Sigmoid colon (tissue), 7 donors: ENCODE measurements around the gene TAOK1. TPM values are rescaled to one million over a fixed set of nuclear protein-coding genes. Genes with fewer than 3 reads are reported as not detected.

Experiments
- DNase-seq: peaks from one replicate; pipeline ENCODE4 v3.0.0-alpha.2; 2019
- H3K27ac ChIP-seq, 4 donors: fragments of 200-600 bp; sonication (generic); one replicate each; pipeline ENCODE4 v1.5.1; 2016 to 2019; ENCODE audit warnings: mild to moderate bottlenecking in 1 of 4
- H3K27me3 ChIP-seq, 3 donors: fragments of 200-600 bp; sonication (generic); one replicate each; pipeline ENCODE4 v1.5.1; 2019; ENCODE audit warnings: mild to moderate bottlenecking in 1 of 3
- H3K36me3 ChIP-seq, 4 donors: fragments of 200-600 bp; sonication (generic); one replicate each; pipeline ENCODE4 v1.5.1; 2016 to 2019
- H3K4me1 ChIP-seq, 4 donors: fragments of 200-600 bp; sonication (generic); one replicate each; pipeline ENCODE4 v1.5.1; 2017 to 2019
- H3K4me3 ChIP-seq, 4 donors: fragments of 200-600 bp; sonication (generic); one replicate each; pipeline ENCODE4 v1.5.1; 2017 to 2019; ENCODE audit warnings: mild to moderate bottlenecking in 2 of 4, moderate library complexity in 1 of 4
- H3K9me3 ChIP-seq, 4 donors: fragments of 200-600 bp in 3 of 4; sonication (generic) in 3 of 4; one replicate each; pipeline versions ENCODE4 v1.5.1 to v1.6.1; 2013 to 2019
- EP300 ChIP-seq, 4 donors: sonication (generic); formaldehyde crosslinking; IDR thresholded peaks; one replicate each; pipeline ENCODE4 v1.6.1; 2017; ENCODE audit warnings: antibody characterized with exemption in 4 of 4
- POLR2A ChIP-seq, 2 donors: fragments of 450-650 bp; IDR thresholded peaks; one replicate each; pipeline ENCODE4 v1.6.1; 2016; ENCODE audit warnings: antibody characterized with exemption in 2 of 2, mild to moderate bottlenecking in 2 of 2, moderate library complexity in 2 of 2
- POLR2AphosphoS5 ChIP-seq, 4 donors: sonication (generic); formaldehyde crosslinking; IDR thresholded peaks; one replicate each; pipeline ENCODE4 v1.6.1; 2017; ENCODE audit warnings: antibody characterized with exemption in 4 of 4
- WGBS, 2 donors: extraction: QIAGEN DNeasy Blood & Tissue Kit; methylation state at CpG; one replicate each; pipeline ENCODE4 v1.1.7; 2013; 5-methylcytosine and 5-hydroxymethylcytosine counted together
- intact Hi-C: fragments of 100-400 bp; cut with DNase I; formaldehyde crosslinking; loops from one replicate; pipeline ENCODE4 v1.15.1; 2023
- polyA plus RNA-seq, 3 donors: library from polyadenylated mRNA; stranded (reverse); fragments of 200-250 nt; gene quantifications; one replicate each; pipeline ENCODE4 v1.2.3, GENCODE V29; 2013
- total RNA-seq, 4 donors: library from RNA; depleted of rRNA; stranded (reverse); fragments of >200 nt; gene quantifications; one replicate each; pipeline ENCODE4 v1.1.0, GENCODE V29; 2016
- TF ChIP-seq, protein P1 (sequence below), 4 experiments: fragments of 450-650 bp in 3 of 4; fragments of 200-600 bp in 1 of 4; IDR thresholded peaks; one replicate each; pipeline ENCODE4 v1.5.1; 2016 to 2019; ENCODE audit warnings: antibody characterized with exemption in 4 of 4, mild to moderate bottlenecking in 3 of 4, moderate library complexity in 2 of 4
- donor health status: healthy with polysubstance abuse.
- donor health status: Bipolar disorder and iron deficiency.
- donor health status: healthy.

TAOK1 gene
- total and polyA plus RNA-seq, 7 donors = 3.6 to 65.4 (median 46.3) TPM

DNA sequence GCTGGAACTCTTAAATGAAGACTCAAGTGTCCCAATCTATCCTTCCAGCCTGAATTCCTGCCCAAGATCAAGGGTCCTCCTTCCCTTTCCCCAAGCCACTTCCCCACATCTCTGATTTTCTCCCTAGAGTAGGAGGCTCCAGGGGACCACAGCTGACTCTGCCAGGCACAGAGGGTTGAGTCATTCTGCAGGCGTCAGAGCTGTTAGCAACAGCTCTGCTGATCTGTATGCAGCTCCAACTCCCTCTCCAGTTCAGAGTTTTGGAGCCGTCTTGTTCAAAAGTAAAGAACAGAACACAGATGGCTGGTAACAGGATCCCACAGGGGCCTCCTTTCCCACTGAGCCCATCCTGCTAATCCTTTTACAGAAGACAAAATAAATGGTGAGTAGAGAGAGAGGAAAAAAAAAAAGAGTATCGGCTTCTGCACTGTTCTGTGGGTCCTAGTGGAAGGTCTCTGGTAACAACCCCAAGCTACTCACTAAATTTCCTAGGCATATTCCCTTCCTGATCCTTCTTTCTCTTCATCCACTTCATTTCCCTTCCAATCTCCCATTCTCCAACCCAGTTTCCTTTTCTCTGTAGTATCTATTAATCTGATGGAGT lies 13.4 kb upstream of the TAOK1 start:
- no peaks in the 10 kb centered on the region for H3K27me3 ChIP-seq
- no peaks in the 10 kb centered on the region for H3K36me3 ChIP-seq
- 74 to 89% methylated on average over 3 of the region's 3 CpGs for WGBS, 2 donors
- peak; percentile 73 for DNase-seq
- no peaks in the 10 kb centered on the region for H3K9me3 ChIP-seq
- no peak overlapping the region for H3K4me3 ChIP-seq
- H3K27ac ChIP-seq = peak overlapping the region in 2 of 4 donors; percentile 40 to 42
- no peak for TF ChIP-seq POLR2AphosphoS5 (IDR thresholded peaks at IDR 0.05)
- TF ChIP-seq EP300 (IDR thresholded peaks at IDR 0.05) = no peak
- TF ChIP-seq, protein P1, sequence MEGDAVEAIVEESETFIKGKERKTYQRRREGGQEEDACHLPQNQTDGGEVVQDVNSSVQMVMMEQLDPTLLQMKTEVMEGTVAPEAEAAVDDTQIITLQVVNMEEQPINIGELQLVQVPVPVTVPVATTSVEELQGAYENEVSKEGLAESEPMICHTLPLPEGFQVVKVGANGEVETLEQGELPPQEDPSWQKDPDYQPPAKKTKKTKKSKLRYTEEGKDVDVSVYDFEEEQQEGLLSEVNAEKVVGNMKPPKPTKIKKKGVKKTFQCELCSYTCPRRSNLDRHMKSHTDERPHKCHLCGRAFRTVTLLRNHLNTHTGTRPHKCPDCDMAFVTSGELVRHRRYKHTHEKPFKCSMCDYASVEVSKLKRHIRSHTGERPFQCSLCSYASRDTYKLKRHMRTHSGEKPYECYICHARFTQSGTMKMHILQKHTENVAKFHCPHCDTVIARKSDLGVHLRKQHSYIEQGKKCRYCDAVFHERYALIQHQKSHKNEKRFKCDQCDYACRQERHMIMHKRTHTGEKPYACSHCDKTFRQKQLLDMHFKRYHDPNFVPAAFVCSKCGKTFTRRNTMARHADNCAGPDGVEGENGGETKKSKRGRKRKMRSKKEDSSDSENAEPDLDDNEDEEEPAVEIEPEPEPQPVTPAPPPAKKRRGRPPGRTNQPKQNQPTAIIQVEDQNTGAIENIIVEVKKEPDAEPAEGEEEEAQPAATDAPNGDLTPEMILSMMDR (IDR thresholded peaks at IDR 0.05) = no peak
- no peak for TF ChIP-seq POLR2A (IDR thresholded peaks at IDR 0.05)
- peaks cover 0 to 8% (median 0%) of the 10 kb centered on the region in 4 donors for H3K4me1 ChIP-seq
- intact Hi-C loops = no loop called here

DNA sequence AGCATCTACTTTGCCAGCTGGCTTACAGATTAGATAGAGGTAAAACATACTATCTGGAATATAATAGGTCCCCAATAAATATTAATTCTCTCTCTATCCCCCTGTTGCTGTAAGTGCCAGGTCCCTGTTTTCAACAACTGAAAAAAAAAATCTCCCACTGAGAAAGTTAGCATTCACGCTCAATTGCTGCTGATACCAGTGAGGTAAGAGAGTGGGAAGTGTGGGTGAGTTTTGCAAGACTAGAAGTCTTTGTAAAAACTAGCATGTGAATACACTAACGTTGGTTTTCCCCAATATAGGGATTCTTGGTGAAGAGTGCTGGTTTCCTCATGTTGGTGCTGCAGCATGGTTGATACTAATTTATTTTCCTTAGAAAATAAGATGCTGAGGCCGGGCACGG lies 11.7 kb upstream of the TAOK1 start:
- Histone ChIP-seq H3K36me3 (no peaks in the 10 kb centered on the region), H3K4me1 (peaks cover 0 to 8% (median 0%) of the 10 kb centered on the region in 4 donors), H3K27ac (no peak overlapping the region), H3K4me3 (no peak overlapping the region), H3K27me3 (no peaks in the 10 kb centered on the region), H3K9me3 (no peaks in the 10 kb centered on the region)
- intact Hi-C loops = no loop called here
- no peak for DNase-seq
- TF ChIP-seq, protein P1 (IDR thresholded peaks at IDR 0.05) = no peak
- TF ChIP-seq EP300 (IDR thresholded peaks at IDR 0.05) = no peak
- TF ChIP-seq POLR2AphosphoS5 (IDR thresholded peaks at IDR 0.05) = no peak
- TF ChIP-seq POLR2A (IDR thresholded peaks at IDR 0.05) = no peak
- 67 to 86% methylated on average over 4 of the region's 4 CpGs for WGBS, 2 donors

DNA sequence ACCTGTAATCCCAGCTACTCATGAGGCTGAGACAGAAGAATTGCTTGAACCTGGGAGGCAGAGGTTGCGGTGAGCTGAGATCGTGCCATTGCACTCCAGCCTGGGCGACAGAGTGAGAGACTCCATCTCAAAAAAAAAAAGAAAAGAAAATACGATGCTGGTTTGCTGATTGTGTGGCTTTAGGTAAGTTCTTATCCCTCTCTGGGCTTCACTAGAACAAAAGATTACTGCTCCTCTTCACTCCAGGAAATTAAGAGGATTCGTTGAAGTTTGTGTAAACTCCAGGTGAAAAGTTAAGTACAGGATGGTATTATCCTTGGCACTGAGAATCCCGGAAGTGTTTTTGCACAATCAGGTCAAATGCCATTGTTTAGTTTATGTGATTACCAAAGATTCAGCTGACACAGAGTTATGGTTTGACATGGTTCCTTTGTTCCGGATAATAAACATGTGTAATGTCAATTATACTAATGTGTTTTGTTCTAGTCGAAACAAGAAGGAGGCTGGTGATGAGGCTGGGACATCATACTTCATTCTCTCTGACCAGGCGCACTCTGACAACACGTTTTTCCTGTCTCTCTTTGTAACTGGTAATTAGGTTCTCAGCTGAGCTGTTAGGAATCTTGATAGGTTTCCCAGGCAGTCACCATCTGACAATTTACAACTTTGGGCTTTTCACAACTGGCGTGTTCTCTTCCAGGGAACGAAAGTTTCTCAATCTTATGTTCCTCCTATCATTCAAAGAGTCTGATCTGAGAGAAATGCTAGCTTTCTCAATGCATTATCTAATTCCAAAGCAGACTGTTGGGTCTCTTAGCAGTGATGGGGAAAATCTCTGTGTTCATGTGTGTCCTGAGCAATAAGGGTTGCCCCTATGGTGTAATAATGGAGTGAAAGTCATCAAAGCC lies 10.8 kb upstream of the TAOK1 start:
- Histone ChIP-seq H3K27me3 (no peaks in the 10 kb centered on the region), H3K9me3 (no peaks in the 10 kb centered on the region), H3K36me3 (no peaks in the 10 kb centered on the region), H3K4me3 (no peak overlapping the region), H3K27ac (peak overlapping the region in 1 of 4 donors; percentile 9), H3K4me1 (peaks cover 0 to 8% (median 0%) of the 10 kb centered on the region in 4 donors)
- TF ChIP-seq, protein P1 (IDR thresholded peaks at IDR 0.05) = no peak
- TF ChIP-seq POLR2AphosphoS5 (IDR thresholded peaks at IDR 0.05) (no peak), EP300 (IDR thresholded peaks at IDR 0.05) (no peak), POLR2A (IDR thresholded peaks at IDR 0.05) (no peak)
- WGBS, 2 donors = 15 to 61% methylated on average over 12 of the region's 12 CpGs
- intact Hi-C loops = no loop called here
- no peak for DNase-seq

DNA sequence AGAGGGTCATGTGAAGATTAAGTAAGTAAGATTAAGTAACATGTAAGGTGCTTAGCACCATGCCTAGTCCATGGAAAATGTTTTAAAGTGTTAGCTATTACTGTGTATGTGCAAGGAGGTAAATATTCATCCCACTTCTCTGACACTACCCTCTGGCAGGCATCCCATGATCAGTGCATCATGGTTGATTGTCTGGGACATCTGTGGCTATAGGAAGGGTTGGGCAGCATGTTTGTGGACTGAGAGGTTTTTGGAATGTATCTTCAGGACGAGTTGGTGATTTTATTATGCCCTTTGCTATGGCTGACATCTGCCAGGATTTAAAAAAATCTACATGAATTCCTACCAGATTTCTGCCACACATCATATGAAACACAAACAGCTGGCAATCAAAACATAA lies 6.5 kb upstream of the TAOK1 start:
- no peak for DNase-seq
- Histone ChIP-seq H3K36me3 (no peaks in the 10 kb centered on the region), H3K27me3 (no peaks in the 10 kb centered on the region), H3K4me1 (no peaks in the 10 kb centered on the region), H3K4me3 (no peak overlapping the region), H3K27ac (no peak overlapping the region), H3K9me3 (no peaks in the 10 kb centered on the region)
- intact Hi-C loops = no loop called here
- no peak for TF ChIP-seq POLR2A (IDR thresholded peaks at IDR 0.05)
- TF ChIP-seq EP300 (IDR thresholded peaks at IDR 0.05) = no peak
- TF ChIP-seq, protein P1 (IDR thresholded peaks at IDR 0.05) = no peak
- TF ChIP-seq POLR2AphosphoS5 (IDR thresholded peaks at IDR 0.05) = no peak
- WGBS, 2 donors = 12 to 45% methylated on average over 1 of the region's 1 CpG
